ENCODE data around the gene IRAG1.

The IRAG1 gene

GRCh38 chr11:10693509-10694081, at the start of gene IRAG1:
Gene IRAG1, minus strand, starts transcription at chr11:10693755. Its CDS starts 153 bp downstream, at chr11:10693602.
- no peak for TF ChIP-seq CTCF (IDR thresholded peaks at IDR 0.05; ENCODE audit: borderline replicate concordance, insufficient read depth, low read depth, low read length)
- no peak within 1 kb of the TSS for H3K4me3 ChIP-seq (ENCODE audit: low read depth, low read length)

GRCh38 chr11:10742460-10743208, 49.1 kb upstream of the IRAG1 start:
- H3K4me3 ChIP-seq (ENCODE audit: low read depth, low read length), result no peak overlapping the region
- no peak for TF ChIP-seq CTCF (IDR thresholded peaks at IDR 0.05; ENCODE audit: borderline replicate concordance, insufficient read depth, low read depth, low read length)

GRCh38 chr11:10735481-10736475, 42.2 kb upstream of the IRAG1 start:
- peak; percentile 97 for TF ChIP-seq CTCF (IDR thresholded peaks at IDR 0.05; ENCODE audit: borderline replicate concordance, insufficient read depth, low read depth, low read length)
- H3K4me3 ChIP-seq (ENCODE audit: low read depth, low read length), result no peak overlapping the region

GRCh38 chr11:10731064-10731680, 37.6 kb upstream of the IRAG1 start:
- no peak overlapping the region for H3K4me3 ChIP-seq (ENCODE audit: low read depth, low read length)
- TF ChIP-seq CTCF (IDR thresholded peaks at IDR 0.05; ENCODE audit: borderline replicate concordance, insufficient read depth, low read depth, low read length), result no peak

GRCh38 chr11:10730151-10730550, 36.6 kb upstream of the IRAG1 start:
- TF ChIP-seq CTCF (IDR thresholded peaks at IDR 0.05; ENCODE audit: borderline replicate concordance, insufficient read depth, low read depth, low read length), result no peak
- no peak overlapping the region for H3K4me3 ChIP-seq (ENCODE audit: low read depth, low read length)

- TF ChIP-seq CTCF (IDR thresholded peaks at IDR 0.05; ENCODE audit: borderline replicate concordance, insufficient read depth, low read depth, low read length), result no peak
Observed at GRCh38 chr11:10728789-10729472, 35.4 kb upstream of the IRAG1 start.

More at GRCh38 chr11:10728789-10729472, 35.4 kb upstream of the IRAG1 start:
- H3K4me3 ChIP-seq (ENCODE audit: low read depth, low read length), result no peak overlapping the region
